ENCODE results near the gene TNFAIP8L2.

DNA sequence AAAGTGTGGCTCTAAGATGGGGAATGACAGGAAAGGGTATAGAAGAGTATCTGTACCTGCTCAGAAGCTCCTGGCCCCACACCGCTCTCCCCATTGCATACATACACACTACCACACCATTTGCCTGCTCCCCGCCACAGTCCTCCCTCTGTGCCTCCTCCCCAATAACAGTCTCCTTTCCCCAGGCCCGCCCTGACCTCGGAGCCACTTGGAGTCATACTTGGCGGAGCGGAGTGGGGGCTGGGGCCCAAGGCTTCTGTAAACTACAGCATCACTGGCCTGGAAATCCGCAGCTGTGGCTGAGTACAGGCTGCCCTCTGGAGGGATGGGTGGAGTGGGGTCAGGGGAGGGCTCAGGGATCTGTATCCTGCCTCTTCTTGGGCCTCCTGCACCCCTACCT, 18.7 kb upstream of the TNFAIP8L2 start:
- TF ChIP-seq POLR2A (IDR thresholded peaks at IDR 0.05) (no peak), POLR2AphosphoS5 (IDR thresholded peaks at IDR 0.05) (no peak)
- TF ChIP-seq, protein P1, sequence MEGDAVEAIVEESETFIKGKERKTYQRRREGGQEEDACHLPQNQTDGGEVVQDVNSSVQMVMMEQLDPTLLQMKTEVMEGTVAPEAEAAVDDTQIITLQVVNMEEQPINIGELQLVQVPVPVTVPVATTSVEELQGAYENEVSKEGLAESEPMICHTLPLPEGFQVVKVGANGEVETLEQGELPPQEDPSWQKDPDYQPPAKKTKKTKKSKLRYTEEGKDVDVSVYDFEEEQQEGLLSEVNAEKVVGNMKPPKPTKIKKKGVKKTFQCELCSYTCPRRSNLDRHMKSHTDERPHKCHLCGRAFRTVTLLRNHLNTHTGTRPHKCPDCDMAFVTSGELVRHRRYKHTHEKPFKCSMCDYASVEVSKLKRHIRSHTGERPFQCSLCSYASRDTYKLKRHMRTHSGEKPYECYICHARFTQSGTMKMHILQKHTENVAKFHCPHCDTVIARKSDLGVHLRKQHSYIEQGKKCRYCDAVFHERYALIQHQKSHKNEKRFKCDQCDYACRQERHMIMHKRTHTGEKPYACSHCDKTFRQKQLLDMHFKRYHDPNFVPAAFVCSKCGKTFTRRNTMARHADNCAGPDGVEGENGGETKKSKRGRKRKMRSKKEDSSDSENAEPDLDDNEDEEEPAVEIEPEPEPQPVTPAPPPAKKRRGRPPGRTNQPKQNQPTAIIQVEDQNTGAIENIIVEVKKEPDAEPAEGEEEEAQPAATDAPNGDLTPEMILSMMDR (IDR thresholded peaks at IDR 0.05) = no peak

All from breast epithelium (tissue), 3 donors.